HG02678 (cell line): ENCODE measurements around the gene KCNMB2.
"Not testable (repeated sequence)": the region's sequence is repeated elsewhere in the genome, so short reads cannot be mapped to it uniquely, and the experiment has no call there.

ENCODE experiments used
- ATAC-seq: cut with Tn5 transposase; IDR thresholded peaks from one replicate; pipeline ENCODE4 v1.9.1; 2021; ENCODE audit warnings: mild to moderate bottlenecking, moderate library complexity; ENCODE audit not compliant: unreplicated experiment

The KCNMB2 gene

DNA sequence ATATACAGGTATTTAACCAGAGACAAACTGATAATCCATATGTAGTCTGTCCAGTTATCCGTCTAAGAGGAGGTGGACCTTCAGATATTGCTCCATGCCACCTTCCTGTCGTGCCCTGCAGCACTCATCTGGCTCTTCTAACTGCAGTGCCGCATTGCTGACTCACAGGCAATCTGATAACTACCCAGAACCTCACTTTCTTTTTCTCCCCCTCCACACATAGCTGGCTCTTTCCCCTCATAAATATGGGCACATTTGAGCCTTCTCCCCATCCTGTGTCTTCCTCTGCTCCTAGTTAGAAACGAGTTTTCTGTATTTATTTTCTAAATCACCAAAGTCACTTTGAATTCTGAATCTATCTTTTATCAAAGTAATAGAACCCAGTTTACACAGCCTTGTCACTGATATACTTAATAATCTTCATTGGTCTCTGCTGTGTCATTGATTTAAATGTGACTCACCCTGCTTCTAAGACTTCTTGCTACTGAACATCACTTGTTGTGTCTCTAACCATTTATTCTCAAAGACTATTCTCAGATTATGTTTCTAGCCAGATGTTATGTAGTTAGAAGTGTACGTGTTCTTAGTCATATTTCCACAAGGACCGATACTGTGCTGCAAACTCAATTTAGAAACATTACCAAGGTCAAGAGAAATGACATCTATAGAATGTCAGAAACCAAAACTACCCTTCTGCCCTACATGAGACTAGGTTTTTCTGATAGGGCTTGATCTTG is 17.4 kb upstream of the KCNMB2 start:
- ATAC-seq = peak; percentile 79

DNA sequence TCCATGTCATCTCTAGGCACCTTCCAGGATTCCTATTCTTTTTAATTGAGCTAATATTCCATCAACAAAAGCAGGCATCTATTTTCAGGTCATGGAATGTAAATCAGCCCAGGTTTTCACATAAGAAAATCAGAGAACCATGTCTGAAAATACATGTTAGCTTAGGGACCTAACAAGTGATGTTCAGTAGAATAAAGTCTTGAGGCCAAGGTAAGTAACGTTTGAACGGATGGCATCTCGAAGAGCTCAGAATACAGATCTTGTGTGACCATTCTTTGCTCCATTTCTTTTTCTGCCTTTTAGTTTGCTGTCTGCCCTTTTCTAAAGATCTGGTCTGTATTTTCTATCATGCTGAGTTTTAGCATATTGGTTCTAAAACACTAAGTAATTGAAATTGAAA is 16.5 kb upstream of the KCNMB2 start:
- ATAC-seq = no peak

DNA sequence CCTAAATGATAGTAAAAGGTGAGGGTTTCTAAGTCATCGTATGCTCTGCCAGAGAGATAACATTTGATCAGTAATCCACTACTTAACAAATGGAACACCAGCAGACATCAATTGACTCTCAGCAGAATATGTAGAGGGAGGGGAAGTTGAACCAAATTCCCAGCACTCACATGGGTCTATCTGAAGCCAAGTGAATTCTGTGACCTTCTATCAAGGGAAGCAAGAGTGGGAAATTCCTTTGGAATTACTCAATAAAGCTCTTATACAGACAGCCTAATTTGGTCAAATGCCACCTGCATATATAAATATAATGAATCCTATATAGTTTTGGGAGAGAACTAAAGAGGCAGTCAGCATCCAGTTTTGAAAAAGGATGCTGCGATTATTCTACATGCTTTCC is 15.8 kb upstream of the KCNMB2 start:
- ATAC-seq = no peak

DNA sequence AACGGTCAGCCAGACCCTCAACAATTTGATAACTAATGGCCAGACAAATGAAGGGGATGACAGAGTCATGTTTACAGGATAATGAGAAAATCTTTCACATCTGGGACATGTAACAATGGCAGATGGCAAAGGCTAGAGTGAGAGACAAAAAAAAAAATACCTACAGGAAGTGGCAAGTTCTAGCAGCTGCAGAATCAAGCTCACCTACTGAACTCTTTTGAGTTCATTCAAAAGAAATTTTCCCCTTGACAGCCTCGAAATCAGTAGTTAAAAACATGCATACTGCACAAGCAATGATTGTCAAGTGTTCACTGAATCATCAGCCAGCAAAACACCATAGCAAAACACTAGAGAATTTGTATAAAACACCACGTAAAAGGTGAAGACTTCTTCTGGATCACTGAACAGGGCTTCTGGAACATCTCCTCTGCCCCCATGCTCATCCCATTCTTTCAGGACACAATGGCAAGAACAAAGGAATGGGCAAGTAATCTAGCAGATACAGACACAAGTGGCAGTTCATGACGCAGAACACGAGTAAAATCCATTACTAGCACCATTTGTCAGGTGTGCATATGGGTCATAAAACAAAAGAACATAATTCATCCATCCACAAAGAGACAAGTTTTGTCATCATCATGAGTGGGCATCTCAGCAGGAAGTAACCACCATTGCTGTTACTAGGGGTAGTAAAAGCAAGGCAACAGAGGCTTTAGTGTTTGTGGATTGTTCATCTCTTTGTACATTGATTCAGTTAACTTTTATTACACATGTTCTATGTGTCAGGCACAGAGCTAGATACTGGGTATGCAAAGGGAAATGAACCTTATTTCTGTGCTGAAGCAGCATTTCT is 13.8 kb upstream of the KCNMB2 start:
- no peak for ATAC-seq

DNA sequence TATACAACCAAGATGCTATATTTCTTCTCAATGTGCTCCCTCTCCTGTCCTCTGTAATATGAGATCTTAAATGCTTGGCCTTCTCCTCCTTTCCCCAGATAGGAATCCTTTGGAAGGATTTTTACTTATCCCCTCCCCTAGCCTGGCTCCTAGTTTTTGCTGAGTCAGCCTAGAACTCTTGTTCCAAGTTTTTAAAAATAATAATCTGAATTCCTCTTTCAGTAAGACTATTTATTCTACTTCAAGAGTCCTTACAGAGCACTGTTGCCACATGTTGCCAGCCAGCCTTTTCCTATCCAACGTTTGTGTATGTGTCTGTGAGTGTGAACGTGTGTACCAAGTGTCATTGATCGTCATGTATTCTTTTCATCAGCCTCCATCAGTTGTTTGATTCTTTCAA is 11.0 kb upstream of the KCNMB2 start:
- no peak for ATAC-seq

DNA sequence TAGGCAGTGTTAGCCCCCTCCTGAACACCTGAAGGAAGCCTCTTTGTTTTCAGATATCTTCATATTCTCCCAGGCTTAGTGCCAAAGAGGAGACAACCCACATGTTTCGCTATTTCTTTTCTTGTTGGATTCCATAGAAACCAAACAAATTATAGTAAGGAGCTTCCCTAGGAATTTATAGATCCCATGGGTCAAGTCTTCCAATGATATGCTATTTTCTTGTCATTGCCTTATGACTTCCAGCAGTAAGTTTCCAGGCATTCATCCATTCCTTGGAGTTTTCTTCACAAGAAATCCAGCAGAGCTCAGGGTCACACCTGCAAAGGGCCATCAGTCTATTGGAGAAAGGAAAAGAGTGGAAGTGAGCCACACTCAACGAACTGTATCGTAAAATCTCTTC is 9.9 kb upstream of the KCNMB2 start:
- ATAC-seq = no peak

DNA sequence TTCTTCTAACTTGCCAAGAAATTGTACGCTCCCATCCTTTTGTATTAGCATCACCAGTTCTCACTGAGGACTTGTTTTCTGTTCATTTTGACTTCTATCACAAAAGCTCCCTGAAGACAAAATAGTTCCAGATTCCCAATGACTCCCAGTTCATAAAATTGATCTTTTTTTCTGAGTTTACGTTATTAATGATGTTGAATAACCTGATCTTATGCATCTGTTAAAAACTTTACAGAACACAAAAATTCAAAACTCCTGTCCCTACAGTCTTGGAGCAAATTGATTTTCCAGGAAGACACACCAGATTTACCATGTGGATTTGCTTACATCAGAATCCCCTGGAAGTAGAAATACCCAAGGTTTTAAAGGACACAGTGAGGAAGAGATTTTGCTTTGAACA is 8.3 kb upstream of the KCNMB2 start:
- ATAC-seq = no peak

DNA sequence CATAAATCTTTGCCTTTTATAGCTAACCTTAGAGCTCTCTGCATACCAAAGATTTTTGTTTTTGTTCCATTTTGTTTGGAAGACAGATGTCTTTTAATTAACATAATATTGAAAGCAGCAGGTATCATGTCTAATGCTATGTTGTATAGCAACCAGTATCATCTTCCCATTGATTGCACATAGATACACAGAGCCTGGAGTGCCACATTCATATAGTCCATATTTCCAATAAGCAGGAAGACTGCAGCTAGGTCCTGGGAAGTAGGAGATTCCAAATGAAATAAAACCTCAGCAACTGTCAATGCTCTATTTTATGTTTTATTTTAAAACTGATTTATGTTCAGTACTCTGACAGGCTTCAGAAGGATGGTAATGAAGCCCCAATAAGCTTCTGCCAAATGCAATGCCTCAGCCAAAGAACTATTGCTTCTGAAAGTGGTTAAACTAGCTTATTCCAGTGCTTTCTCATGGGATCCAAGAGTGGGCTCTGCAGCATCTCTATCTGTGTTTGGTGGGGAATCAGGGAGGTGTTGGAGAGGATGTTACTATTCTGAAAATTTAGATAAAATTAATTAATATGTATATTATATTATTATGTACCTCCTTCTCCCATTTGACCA is 6.5 kb upstream of the KCNMB2 start:
- no peak for ATAC-seq

DNA sequence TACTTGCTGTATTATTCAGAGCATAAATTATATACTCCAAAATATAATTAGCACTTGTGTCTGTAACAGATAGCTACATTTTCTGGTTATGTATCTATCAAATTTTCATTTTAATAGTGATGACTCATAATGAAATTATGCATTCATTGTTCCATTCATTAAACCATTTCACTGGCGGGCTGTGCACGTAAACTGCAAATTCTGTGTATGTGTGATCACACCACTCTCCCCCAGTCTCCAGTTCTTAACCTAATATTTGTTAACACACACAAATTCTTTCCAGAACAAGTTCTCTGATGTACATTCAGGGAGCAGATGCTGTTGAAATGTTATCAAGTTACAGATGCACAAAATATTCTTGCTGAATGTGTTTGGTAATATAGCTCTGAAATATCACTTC is 3.8 kb upstream of the KCNMB2 start:
- ATAC-seq = no peak

DNA sequence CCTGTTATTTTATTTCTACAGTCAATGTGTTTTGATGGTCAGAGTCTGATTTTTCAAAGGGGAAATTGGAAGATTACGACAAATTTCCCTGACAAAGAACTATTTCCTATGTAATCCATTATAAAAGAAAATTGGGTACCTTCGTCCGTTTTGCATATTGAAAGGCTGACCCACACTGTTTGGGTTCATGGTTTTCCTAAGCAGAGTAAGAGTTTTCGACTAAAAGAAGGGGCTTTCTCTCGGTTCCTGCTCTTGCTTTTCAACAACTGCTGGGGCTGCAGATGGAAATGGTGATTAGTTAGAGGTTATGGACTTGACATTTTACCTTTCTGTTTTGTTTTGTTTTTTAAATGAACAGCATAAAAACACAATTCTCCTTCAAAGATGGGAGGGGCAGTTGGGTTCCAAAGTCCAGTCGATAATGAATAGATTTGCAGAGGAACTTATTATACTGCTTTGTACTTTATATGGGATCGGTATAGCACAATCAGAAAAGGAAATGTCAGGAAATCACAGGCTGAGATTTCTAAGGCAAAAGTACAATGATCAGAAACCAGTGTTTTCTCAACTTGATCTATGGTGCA is 978 bp downstream of the KCNMB2 start:
- ATAC-seq = no peak

DNA sequence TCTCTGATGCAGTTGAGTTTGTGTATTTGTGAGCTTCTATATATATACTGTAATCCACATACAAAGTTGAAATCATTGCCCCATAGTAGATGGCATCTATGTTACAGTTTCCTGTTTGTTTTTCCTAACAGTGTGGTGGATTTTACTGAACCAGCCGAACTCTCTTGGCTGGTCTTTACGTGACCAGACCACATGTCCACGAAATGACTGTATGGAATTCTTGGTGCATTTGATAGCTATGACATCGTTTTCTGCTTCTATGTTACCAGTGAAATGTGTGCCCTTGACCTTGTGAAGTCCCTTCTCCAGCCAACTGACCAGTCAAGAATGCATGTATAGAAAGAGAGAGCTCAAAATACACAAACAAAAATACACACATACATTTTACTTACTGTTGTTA is 1.8 kb downstream of the KCNMB2 start:
- no peak for ATAC-seq

DNA sequence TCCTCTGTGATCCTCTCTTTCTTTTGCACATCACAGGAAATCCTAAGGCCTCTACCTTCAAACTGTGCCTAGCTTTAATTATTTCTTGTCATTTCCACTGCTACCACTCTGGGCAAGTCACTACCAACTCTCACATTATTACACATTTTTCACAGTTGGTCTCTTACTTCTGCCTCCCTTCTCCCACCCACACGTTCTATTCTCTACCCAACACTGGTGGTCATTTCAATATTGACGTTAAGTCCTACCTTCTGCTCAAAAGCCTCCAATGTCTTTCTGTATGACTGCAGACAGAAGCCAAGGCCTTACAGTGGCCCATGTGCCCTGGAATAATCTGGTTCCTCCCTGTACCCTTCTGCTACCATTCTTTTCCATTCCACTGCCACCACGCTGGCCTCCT is 3.9 kb downstream of the KCNMB2 start:
- ATAC-seq = no peak

DNA sequence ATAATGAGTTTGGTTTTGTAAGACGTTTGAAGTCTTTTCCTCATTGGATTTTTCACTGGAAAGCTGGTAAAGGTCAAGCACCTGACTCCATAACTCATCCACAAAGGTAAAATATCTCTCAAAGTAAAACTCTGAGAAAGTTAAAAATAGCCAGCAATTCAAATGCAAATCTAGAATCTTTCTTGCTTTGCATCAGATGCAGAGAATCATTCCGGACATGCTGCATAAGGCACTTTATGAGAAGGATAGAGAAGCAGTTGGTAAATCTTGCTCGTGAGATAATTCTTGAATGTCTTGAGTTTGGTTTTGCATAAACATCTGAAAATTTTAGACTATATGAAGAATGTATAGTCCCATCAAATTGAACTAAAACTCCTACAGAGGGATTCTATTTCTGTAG is 9.1 kb downstream of the KCNMB2 start:
- no peak for ATAC-seq

DNA sequence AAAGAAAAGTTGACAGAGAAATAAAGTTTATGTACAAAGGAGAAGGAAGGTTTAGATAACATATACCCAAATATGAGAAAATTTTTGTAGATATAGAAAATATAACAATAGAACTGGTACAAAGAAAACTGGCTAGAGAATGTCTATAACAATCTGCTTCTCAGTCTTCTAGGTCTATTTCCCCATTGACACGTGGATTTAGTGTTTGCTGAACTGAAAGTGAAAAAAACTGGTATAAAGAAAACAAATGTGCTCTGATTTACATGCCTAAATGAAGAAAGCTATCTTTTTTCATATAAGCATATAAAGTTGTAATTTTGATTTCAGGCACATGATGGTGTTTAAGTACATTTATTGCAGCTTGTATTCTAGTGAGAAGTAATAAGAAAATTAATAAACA is 9.8 kb downstream of the KCNMB2 start:
- peak; percentile 59 for ATAC-seq

DNA sequence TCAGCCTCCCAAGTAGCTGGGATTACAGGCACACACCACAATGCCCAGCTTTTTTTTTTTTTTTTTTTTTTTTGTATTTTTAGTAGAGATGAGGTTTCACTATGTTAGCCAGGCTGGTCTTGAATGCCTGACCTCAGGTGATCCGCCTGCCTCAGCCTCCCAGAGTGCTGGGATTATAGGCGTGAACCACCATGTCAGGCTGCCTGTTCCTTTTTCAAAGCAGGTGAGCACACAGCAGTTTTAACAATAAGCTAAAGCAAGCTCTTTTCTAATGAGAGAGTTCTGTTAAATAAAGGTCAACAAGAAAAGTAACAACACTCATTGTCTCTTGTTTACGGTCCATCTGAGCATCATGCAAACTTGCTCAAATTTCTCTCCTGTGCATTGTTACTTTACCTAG is 13.2 kb downstream of the KCNMB2 start:
- not testable (repeated sequence) for ATAC-seq

DNA sequence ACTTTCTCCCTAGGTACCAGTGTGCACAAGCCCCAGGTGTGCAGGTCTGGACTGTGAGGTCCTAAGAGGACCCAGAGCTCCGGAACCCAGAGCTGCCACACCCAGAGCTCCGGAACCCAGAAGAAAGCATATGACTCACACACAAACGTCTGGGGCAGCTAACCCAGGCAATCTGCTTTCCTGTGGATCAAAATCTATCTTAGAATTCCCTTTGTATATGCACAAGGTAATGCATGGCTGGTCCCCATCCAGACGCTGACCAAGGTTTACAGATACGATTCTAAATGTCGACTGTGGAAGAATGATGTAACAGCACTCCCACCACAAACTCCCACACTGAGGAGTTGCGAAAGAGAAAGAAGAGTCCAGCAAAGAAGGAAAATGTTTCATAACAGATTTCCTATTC is 15.7 kb downstream of the KCNMB2 start:
- no peak for ATAC-seq

DNA sequence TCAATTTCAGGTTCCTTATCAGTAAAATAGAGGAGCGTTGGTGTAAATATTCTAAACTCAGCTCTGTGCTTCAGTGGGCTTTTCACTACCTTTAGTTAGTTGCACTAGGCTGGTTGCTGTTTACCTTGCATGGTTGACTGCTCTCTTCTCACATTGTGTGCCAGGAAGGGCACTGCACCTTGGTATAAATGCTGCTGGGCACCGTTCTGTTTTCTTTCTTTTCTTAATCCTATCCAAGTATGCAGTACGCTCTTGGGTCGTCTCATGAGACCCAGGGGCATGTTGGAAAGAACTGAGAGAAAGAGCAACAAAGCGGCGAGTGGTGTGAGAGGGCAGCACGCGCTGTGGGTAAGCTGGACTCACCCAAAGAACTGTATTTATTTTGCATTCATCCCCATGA is 22.4 kb downstream of the KCNMB2 start:
- no peak for ATAC-seq

DNA sequence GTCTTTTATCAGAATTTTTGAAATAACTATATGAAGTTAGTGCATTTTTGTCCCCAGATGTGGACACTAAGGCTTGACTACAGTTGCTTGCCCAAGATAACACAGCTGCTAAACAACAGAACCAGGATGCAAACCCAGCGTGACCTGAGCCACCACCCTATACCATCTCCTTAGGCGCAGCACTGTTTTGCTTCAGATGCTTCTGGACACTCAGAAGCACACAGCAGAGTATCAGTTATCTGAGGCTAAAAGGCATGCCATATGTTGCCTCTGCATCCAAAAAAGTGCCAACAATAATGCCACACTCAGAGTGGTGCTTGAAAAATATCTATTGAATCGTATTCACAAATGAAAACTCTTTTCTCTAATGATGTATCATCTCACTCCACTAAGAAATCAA is 24.5 kb downstream of the KCNMB2 start:
- ATAC-seq = no peak

DNA sequence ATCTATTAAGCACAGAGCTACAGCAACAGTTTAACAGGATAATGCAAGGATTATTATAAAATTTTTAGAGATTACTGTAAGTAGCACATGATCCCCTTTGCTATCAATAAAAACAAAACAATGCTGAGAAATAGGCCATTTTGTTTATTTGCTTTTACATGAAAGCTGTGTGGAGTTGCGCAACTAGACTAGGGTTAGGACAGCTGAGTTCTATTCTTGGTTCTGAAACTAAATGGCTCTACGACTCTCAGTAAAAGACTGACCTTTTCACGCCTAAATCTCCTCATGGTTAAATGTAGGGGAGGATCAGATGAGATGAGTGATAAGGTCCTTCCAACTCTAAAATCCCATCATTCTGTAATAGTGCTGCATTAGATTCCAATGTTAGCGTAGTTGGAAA is 25.0 kb downstream of the KCNMB2 start:
- no peak for ATAC-seq

DNA sequence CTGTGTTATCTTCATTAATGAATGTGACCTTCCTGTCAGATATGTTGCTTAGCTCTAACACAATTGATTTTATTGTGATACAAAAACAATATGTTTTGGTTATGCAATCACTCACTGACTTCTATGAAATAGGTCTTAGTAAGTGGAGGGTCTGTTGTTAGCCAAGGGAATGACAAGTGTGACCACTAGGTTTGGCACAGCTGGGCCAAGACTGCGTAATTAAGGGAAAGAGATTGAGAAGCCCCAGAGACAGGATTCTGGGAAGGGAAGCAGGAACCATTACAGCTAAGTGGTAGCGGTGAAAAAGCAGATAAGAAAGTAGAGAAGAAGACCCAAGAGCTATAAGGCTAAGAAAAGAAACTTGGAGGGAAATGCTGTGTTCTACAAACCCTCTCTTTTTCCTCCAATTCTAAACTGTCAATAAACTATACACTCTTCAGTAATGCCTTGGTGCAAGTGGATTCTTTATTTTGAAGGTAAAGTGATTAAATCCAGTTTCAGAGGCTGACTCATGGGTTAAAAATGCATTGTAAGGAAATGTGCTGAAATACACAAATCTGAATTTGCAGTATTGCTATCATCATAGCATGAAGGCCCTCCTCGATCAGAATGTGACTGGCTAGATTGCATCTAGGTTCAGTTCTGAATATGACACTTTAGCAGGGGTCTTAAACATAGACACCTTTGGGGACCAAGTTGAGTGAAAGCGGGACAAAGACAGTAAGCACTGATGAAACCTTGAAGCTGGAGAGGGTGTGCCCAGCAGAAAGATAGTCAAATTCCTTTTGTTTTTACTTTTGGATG is 26.1 kb downstream of the KCNMB2 start:
- no peak for ATAC-seq

DNA sequence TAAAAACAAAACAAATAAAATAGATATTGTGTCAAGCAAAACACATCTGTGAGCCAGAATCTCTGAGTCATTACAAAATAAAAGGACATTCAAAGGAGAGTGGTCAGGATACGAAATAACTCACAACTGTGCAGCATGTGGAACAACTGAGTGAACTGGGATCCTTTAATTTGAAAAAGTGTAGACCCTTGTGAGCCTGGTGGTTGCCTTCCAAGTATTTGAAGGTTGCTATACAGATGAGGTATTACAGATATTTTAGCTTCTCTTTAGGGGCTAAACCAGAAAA is 26.7 kb downstream of the KCNMB2 start:
- no peak for ATAC-seq
